HTR-8/SVneo (cell line): ENCODE measurements around the gene C14orf180.
"Not testable (repeated sequence)": the region's sequence is repeated elsewhere in the genome, so short reads cannot be mapped to it uniquely, and the experiment has no call there.

Source experiments
- DNase-seq: peaks from one replicate; pipeline ENCODE4 v3.0.0; 2011; ENCODE audit warnings: low spot score, mixed read lengths; ENCODE audit not compliant: insufficient read length
- FAIRE-seq: peaks from 2 replicates; lab custom pipeline; 2011; peaks lifted over from hg19 to GRCh38; lab: Jason Lieb, UNC

Gene C14orf180

GRCh38 chr14:104576232-104576969 is 3.2 kb upstream of the C14orf180 start:
- FAIRE-seq (no peak), DNase-seq (no peak)

- FAIRE-seq: no peak
- DNase-seq: no peak
Measured at GRCh38 chr14:104576970-104577332, 2.6 kb upstream of the C14orf180 start.

GRCh38 chr14:104577426-104577825 is 2.1 kb upstream of the C14orf180 start:
- DNase-seq (no peak), FAIRE-seq (no peak)

- FAIRE-seq (no peak), DNase-seq (no peak)
Measured at GRCh38 chr14:104577847-104578301, 1.7 kb upstream of the C14orf180 start.

- DNase-seq (no peak), FAIRE-seq (no peak)
Measured at GRCh38 chr14:104578321-104578720, 1.2 kb upstream of the C14orf180 start.

- FAIRE-seq, DNase-seq: not testable (repeated sequence)
Measured at GRCh38 chr14:104579939-104580338, 375 bp downstream of the C14orf180 start.

GRCh38 chr14:104580961-104581360 is 1.4 kb downstream of the C14orf180 start:
- no peak for FAIRE-seq
- DNase-seq: no peak

- DNase-seq (no peak), FAIRE-seq (no peak)
Measured at GRCh38 chr14:104581521-104581920, 2.0 kb downstream of the C14orf180 start.

GRCh38 chr14:104582005-104582404 is 2.4 kb downstream of the C14orf180 start:
- DNase-seq (no peak), FAIRE-seq (no peak)

- DNase-seq: no peak
- FAIRE-seq: no peak
Measured at GRCh38 chr14:104582662-104583061, 3.1 kb downstream of the C14orf180 start.

GRCh38 chr14:104583424-104584306 is 4.1 kb downstream of the C14orf180 start:
- FAIRE-seq: peak; percentile 83
- DNase-seq: no peak

- DNase-seq: no peak
- no peak for FAIRE-seq
Measured at GRCh38 chr14:104584557-104584956, 5.0 kb downstream of the C14orf180 start.

- no peak for DNase-seq
- no peak for FAIRE-seq
Measured at GRCh38 chr14:104585966-104586697, 6.6 kb downstream of the C14orf180 start.

- DNase-seq: no peak
- no peak for FAIRE-seq
Measured at GRCh38 chr14:104586832-104587620, 7.5 kb downstream of the C14orf180 start.

GRCh38 chr14:104587641-104588040 is 8.1 kb downstream of the C14orf180 start:
- DNase-seq (no peak), FAIRE-seq (no peak)

- FAIRE-seq: no peak
- DNase-seq: no peak
Measured at GRCh38 chr14:104588066-104588857, 8.7 kb downstream of the C14orf180 start.

GRCh38 chr14:104589338-104590195 is 10.0 kb downstream of the C14orf180 start:
- FAIRE-seq (no peak), DNase-seq (no peak)
